Uterus (tissue), 4 donors: ENCODE results near the gene EPHB6. TPM values are rescaled to one million over a fixed set of nuclear protein-coding genes. Genes with fewer than 3 reads are reported as not detected.

Experiments
- DNase-seq, 2 donors: peaks; one replicate each; pipeline ENCODE4 v3.0.0-alpha.2; 2019 to 2020
- H3K27ac ChIP-seq, 2 donors: fragments of 200-600 bp; sonication (generic); 1 replicate in 1 of 2; 2 replicates in 1 of 2; pipeline ENCODE4 v1.5.1; 2016 to 2018
- H3K27me3 ChIP-seq, 2 donors: fragments of 200-600 bp; sonication (generic); one replicate each; pipeline ENCODE4 v1.5.1; 2018 to 2019; ENCODE audit warnings: control low read depth in 1 of 2
- H3K36me3 ChIP-seq, 2 donors: fragments of 200-600 bp; sonication (generic); one replicate each; pipeline ENCODE4 v1.5.1; 2019; ENCODE audit warnings: control low read depth in 1 of 2
- H3K4me1 ChIP-seq, 2 donors: fragments of 200-600 bp; sonication (generic); one replicate each; pipeline ENCODE4 v1.5.1; 2018 to 2019; ENCODE audit warnings: control low read depth in 1 of 2
- H3K4me3 ChIP-seq, 2 donors: fragments of 200-600 bp; sonication (generic); 1 replicate in 1 of 2; 2 replicates in 1 of 2; pipeline ENCODE4 v1.5.1; 2018 to 2019; ENCODE audit warnings: mild to moderate bottlenecking in 1 of 2
- H3K9me3 ChIP-seq, 2 donors: fragments of 200-600 bp; sonication (generic); one replicate each; pipeline ENCODE4 v1.5.1; 2019; ENCODE audit warnings: control low read depth in 1 of 2
- CTCF ChIP-seq, 4 experiments: fragments of 200-600 bp in 2 of 4; fragments of 450-650 bp in 2 of 4; sonication (generic) in 2 of 4; IDR thresholded peaks; one replicate each; pipeline ENCODE4 v1.5.1; 2016 to 2019; ENCODE audit warnings: antibody characterized with exemption in 4 of 4, mild to moderate bottlenecking in 2 of 4, moderate library complexity in 1 of 4
- POLR2A ChIP-seq, 2 donors: fragments of 450-650 bp; IDR thresholded peaks; one replicate each; pipeline ENCODE4 v1.6.1; 2016; ENCODE audit warnings: antibody characterized with exemption in 2 of 2, mild to moderate bottlenecking in 1 of 2, moderate library complexity in 1 of 2
- intact Hi-C: fragments of 100-400 bp; cut with DNase I; formaldehyde crosslinking; loops from one replicate; pipeline ENCODE4 v1.15.1; 2023; ENCODE audit warnings: low total_unique reads
- total RNA-seq, 4 donors: library from RNA; depleted of rRNA in 3 of 4; stranded (reverse); fragments of >200 nt in 3 of 4; gene quantifications; one replicate each; pipeline versions ENCODE4 v1.1.0 to v1.2.4, GENCODE V29; 2014 to 2023
- donor health status: DM: yes; HTN: yes; CAD: no.

The EPHB6 gene
- total RNA-seq, 4 donors from 2014 or later, result 1.5 to 34.6 (median 21.9) TPM

- Histone ChIP-seq H3K4me1 (no peaks in the 10 kb centered on the region), H3K27ac (no peak overlapping the region), H3K27me3 (no peaks in the 10 kb centered on the region), H3K36me3 (no peaks in the 10 kb centered on the region), H3K9me3 (no peaks in the 10 kb centered on the region), H3K4me3 (no peak overlapping the region)
- TF ChIP-seq CTCF (IDR thresholded peaks at IDR 0.05) (no peak), POLR2A (IDR thresholded peaks at IDR 0.05) (no peak)
- intact Hi-C loops, result no loop called here
- peak in 1 of 2 donors; percentile 2 for DNase-seq
Observed at GRCh38 chr7:142887282-142888015, 32.6 kb downstream of the EPHB6 start.

- Histone ChIP-seq H3K36me3 (no peaks in the 10 kb centered on the region), H3K27me3 (no peaks in the 10 kb centered on the region), H3K27ac (no peak overlapping the region), H3K4me1 (no peaks in the 10 kb centered on the region), H3K4me3 (no peak overlapping the region), H3K9me3 (no peaks in the 10 kb centered on the region)
- no peak for TF ChIP-seq POLR2A (IDR thresholded peaks at IDR 0.05)
- TF ChIP-seq CTCF (IDR thresholded peaks at IDR 0.05), result no peak
- DNase-seq, result no peak
- intact Hi-C loops, result no loop called here
Observed at GRCh38 chr7:142889816-142890215, 34.9 kb downstream of the EPHB6 start.

- intact Hi-C loops, result no loop called here
- H3K27me3 ChIP-seq, result no peaks in the 10 kb centered on the region
- H3K36me3 ChIP-seq, result no peaks in the 10 kb centered on the region
- no peak for DNase-seq
- H3K4me3 ChIP-seq, result no peak overlapping the region
- H3K9me3 ChIP-seq, result no peaks in the 10 kb centered on the region
- no peak overlapping the region for H3K27ac ChIP-seq
- no peaks in the 10 kb centered on the region for H3K4me1 ChIP-seq
- TF ChIP-seq POLR2A (IDR thresholded peaks at IDR 0.05) (no peak), CTCF (IDR thresholded peaks at IDR 0.05) (no peak)
Observed at GRCh38 chr7:142890874-142891485, 36.1 kb downstream of the EPHB6 start.

- no peaks in the 10 kb centered on the region for H3K4me1 ChIP-seq
- DNase-seq, result no peak
Observed at GRCh38 chr7:142891490-142892082, 36.7 kb downstream of the EPHB6 start.

More at GRCh38 chr7:142891490-142892082, 36.7 kb downstream of the EPHB6 start:
- H3K36me3 ChIP-seq, result no peaks in the 10 kb centered on the region
- H3K27ac ChIP-seq, result no peak overlapping the region
- intact Hi-C loops, result no loop called here
- TF ChIP-seq CTCF (IDR thresholded peaks at IDR 0.05) (no peak), POLR2A (IDR thresholded peaks at IDR 0.05) (no peak)
- no peaks in the 10 kb centered on the region for H3K9me3 ChIP-seq
- H3K4me3 ChIP-seq, result no peak overlapping the region
- no peaks in the 10 kb centered on the region for H3K27me3 ChIP-seq
